IPS-20b (cell line): ENCODE measurements around the gene ARHGAP22.

Experiments
- H3K27ac ChIP-seq: one replicate; pipeline ENCODE4 v1.5.1; 2013; ENCODE audit warnings: low read length
- H3K27me3 ChIP-seq: 2 replicates; pipeline ENCODE4 v1.6.1; 2013; ENCODE audit warnings: mild to moderate bottlenecking, low read length, inconsistent platforms; ENCODE audit not compliant: insufficient read depth
- H3K36me3 ChIP-seq: 2 replicates; pipeline ENCODE4 v1.6.1; 2013; ENCODE audit warnings: low read depth, mild to moderate bottlenecking, inconsistent platforms, low read length, moderate library complexity; ENCODE audit not compliant: insufficient read depth
- H3K4me1 ChIP-seq: 2 replicates; pipeline ENCODE4 v1.6.1; 2013; ENCODE audit warnings: mild to moderate bottlenecking, control low read depth, inconsistent platforms, low read length, moderate library complexity; ENCODE audit not compliant: insufficient read depth
- H3K4me3 ChIP-seq: 2 replicates; pipeline ENCODE4 v1.5.1; 2013; ENCODE audit warnings: mild to moderate bottlenecking, low read length, inconsistent platforms
- H3K9ac ChIP-seq: 2 replicates; pipeline ENCODE4 v1.6.1; 2013; ENCODE audit warnings: low read depth, mild to moderate bottlenecking, inconsistent platforms, low read length, moderate library complexity
- H3K9me3 ChIP-seq: 2 replicates; pipeline ENCODE4 v1.6.1; 2013; ENCODE audit warnings: mild to moderate bottlenecking, low read depth, low read length, inconsistent platforms; ENCODE audit not compliant: insufficient read depth

The ARHGAP22 gene

GRCh38 chr10:48412933-48413332, 191.9 kb downstream of the ARHGAP22 start:
- H3K36me3 ChIP-seq: peaks cover 34% of the 10 kb centered on the region
- no peak overlapping the region for H3K9ac ChIP-seq
- H3K4me3 ChIP-seq: no peak overlapping the region
- no peak overlapping the region for H3K27ac ChIP-seq
- no peaks in the 10 kb centered on the region for H3K27me3 ChIP-seq
- no peaks in the 10 kb centered on the region for H3K9me3 ChIP-seq
- H3K4me1 ChIP-seq: no peaks in the 10 kb centered on the region

GRCh38 chr10:48412081-48412480, 192.8 kb downstream of the ARHGAP22 start:
- Histone ChIP-seq H3K9ac (no peak overlapping the region), H3K36me3 (peaks cover 34% of the 10 kb centered on the region), H3K9me3 (no peaks in the 10 kb centered on the region), H3K4me3 (no peak overlapping the region), H3K27me3 (no peaks in the 10 kb centered on the region), H3K4me1 (no peaks in the 10 kb centered on the region), H3K27ac (no peak overlapping the region)

- Histone ChIP-seq H3K4me1 (no peaks in the 10 kb centered on the region), H3K36me3 (peaks cover 34% of the 10 kb centered on the region), H3K9ac (no peak overlapping the region), H3K27ac (no peak overlapping the region), H3K27me3 (no peaks in the 10 kb centered on the region), H3K9me3 (no peaks in the 10 kb centered on the region), H3K4me3 (no peak overlapping the region)
Measured at GRCh38 chr10:48411510-48411909, 193.4 kb downstream of the ARHGAP22 start.

- Histone ChIP-seq H3K27ac (no peak overlapping the region), H3K9me3 (no peaks in the 10 kb centered on the region), H3K9ac (no peak overlapping the region), H3K27me3 (no peaks in the 10 kb centered on the region), H3K4me3 (no peak overlapping the region), H3K4me1 (no peaks in the 10 kb centered on the region), H3K36me3 (peaks cover 34% of the 10 kb centered on the region)
Measured at GRCh38 chr10:48410503-48410902, 194.4 kb downstream of the ARHGAP22 start.

- H3K27me3 ChIP-seq: no peaks in the 10 kb centered on the region
- no peak overlapping the region for H3K27ac ChIP-seq
- H3K9ac ChIP-seq: no peak overlapping the region
- H3K4me3 ChIP-seq: no peak overlapping the region
- H3K9me3 ChIP-seq: no peaks in the 10 kb centered on the region
- no peaks in the 10 kb centered on the region for H3K4me1 ChIP-seq
- peaks cover 21% of the 10 kb centered on the region for H3K36me3 ChIP-seq
Measured at GRCh38 chr10:48406658-48407057, 198.2 kb downstream of the ARHGAP22 start.

- Histone ChIP-seq H3K9ac (no peak overlapping the region), H3K9me3 (no peaks in the 10 kb centered on the region), H3K4me1 (peaks cover 2% of the 10 kb centered on the region; the same call in 1 of the 2 replicates), H3K36me3 (peaks cover 17% of the 10 kb centered on the region), H3K27me3 (no peaks in the 10 kb centered on the region), H3K4me3 (no peak overlapping the region), H3K27ac (no peak overlapping the region)
Measured at GRCh38 chr10:48406204-48406603, 198.7 kb downstream of the ARHGAP22 start.

GRCh38 chr10:48404646-48405045, 200.2 kb downstream of the ARHGAP22 start:
- Histone ChIP-seq H3K4me3 (no peak overlapping the region), H3K27ac (no peak overlapping the region), H3K36me3 (peaks cover 3% of the 10 kb centered on the region; the same call in 1 of the 2 replicates), H3K4me1 (peaks cover 14% of the 10 kb centered on the region; the same call in 1 of the 2 replicates), H3K9ac (no peak overlapping the region), H3K27me3 (no peaks in the 10 kb centered on the region), H3K9me3 (no peaks in the 10 kb centered on the region)

GRCh38 chr10:48400850-48401220, 204.0 kb downstream of the ARHGAP22 start:
- Histone ChIP-seq H3K9ac (no peak overlapping the region), H3K27ac (no peak overlapping the region), H3K4me3 (no peak overlapping the region), H3K36me3 (0 out of 2 replicates have a peak, but pooled peaks cover 3% of the 10 kb centered on the region), H3K4me1 (peaks cover 33% of the 10 kb centered on the region), H3K9me3 (no peaks in the 10 kb centered on the region), H3K27me3 (no peaks in the 10 kb centered on the region)

- Histone ChIP-seq H3K9me3 (no peaks in the 10 kb centered on the region), H3K4me3 (no peak overlapping the region), H3K4me1 (peaks cover 33% of the 10 kb centered on the region), H3K27me3 (no peaks in the 10 kb centered on the region), H3K36me3 (0 out of 2 replicates have a peak, but pooled peaks cover 3% of the 10 kb centered on the region), H3K9ac (peak overlapping the region; percentile 51; the same call in 1 of the 2 replicates), H3K27ac (peak overlapping the region; percentile 59)
Measured at GRCh38 chr10:48400129-48400849, 204.6 kb downstream of the ARHGAP22 start.

- H3K27me3 ChIP-seq: no peaks in the 10 kb centered on the region
Measured at GRCh38 chr10:48399551-48399950, 205.3 kb downstream of the ARHGAP22 start.

GRCh38 chr10:48399056-48399541, 205.8 kb downstream of the ARHGAP22 start:
- no peaks in the 10 kb centered on the region for H3K9me3 ChIP-seq
- peak overlapping the region; percentile 17 for H3K4me3 ChIP-seq
- H3K9ac ChIP-seq: peak overlapping the region; percentile 51; the same call in 1 of the 2 replicates
- H3K27ac ChIP-seq: peak overlapping the region; percentile 59
- H3K4me1 ChIP-seq: peaks cover 33% of the 10 kb centered on the region
- no peaks in the 10 kb centered on the region for H3K36me3 ChIP-seq
- H3K27me3 ChIP-seq: no peaks in the 10 kb centered on the region

More at GRCh38 chr10:48399551-48399950, 205.3 kb downstream of the ARHGAP22 start:
- Histone ChIP-seq H3K9me3 (no peaks in the 10 kb centered on the region), H3K36me3 (0 out of 2 replicates have a peak, but pooled peaks cover under 1% of the 10 kb centered on the region), H3K4me3 (peak overlapping the region; percentile 17; the same call in 1 of the 2 replicates), H3K4me1 (peaks cover 33% of the 10 kb centered on the region), H3K9ac (peak overlapping the region; percentile 51; the same call in 1 of the 2 replicates), H3K27ac (peak overlapping the region; percentile 59)

- peaks cover 33% of the 10 kb centered on the region for H3K4me1 ChIP-seq
- no peak overlapping the region for H3K27ac ChIP-seq
- peak overlapping the region; percentile 51; the same call in 1 of the 2 replicates for H3K9ac ChIP-seq
- no peak overlapping the region; the same call in 1 of the 2 replicates for H3K4me3 ChIP-seq
- H3K9me3 ChIP-seq: no peaks in the 10 kb centered on the region
- no peaks in the 10 kb centered on the region for H3K36me3 ChIP-seq
- no peaks in the 10 kb centered on the region for H3K27me3 ChIP-seq
Measured at GRCh38 chr10:48398261-48398660, 206.6 kb downstream of the ARHGAP22 start.
